PFSK-1 (cell line): Measurements from ENCODE around the gene SLC6A11.

ENCODE experiments used
- POLR2AphosphoS5 ChIP-seq: IDR thresholded peaks from 2 replicates; pipeline ENCODE4 v1.6.1; 2012; ENCODE audit warnings: low read depth, mild to moderate bottlenecking, control low read depth, low read length, moderate library complexity
- TAF1 ChIP-seq: IDR thresholded peaks from 2 replicates; pipeline ENCODE4 v1.6.1; 2012; ENCODE audit warnings: low read length, control low read depth, borderline replicate concordance; ENCODE audit not compliant: insufficient read depth

DNA sequence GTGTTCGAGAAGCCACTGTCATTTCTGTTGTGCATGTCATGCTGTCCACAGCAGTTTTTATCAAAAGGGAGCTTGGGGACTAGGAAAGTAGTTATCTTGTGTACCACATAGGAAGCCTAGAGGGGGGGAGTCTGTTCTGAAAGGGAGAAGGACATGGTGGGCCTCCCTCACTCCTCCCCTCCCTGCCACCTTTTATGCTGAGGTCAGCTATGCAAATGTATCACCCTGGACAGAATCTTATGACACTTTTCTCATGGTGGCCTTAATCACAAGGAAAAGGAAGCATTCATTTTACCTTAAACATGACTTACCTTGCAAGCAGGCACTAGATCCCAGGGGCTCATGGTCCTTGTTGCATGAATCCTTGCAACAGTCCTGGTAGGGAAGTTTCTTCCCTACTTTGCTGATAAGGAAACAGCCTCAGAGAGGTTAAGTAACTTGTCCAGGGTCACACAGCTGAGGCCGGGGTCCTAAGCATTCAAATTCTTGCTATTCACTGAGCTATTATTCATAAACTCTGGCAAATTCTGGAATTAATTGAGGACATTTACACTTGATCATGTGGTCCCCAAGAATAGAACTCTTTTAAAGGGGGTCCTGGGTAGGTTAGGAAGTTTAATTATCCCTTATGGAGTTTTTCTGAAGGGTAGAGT, 95.4 kb downstream of the SLC6A11 start:
- TF ChIP-seq POLR2AphosphoS5 (no peak), TAF1 (no peak)
